HEK293 (cell line): Measurements from ENCODE around the gene ARHGAP4.
A peak's percentile ranks its signal among the peaks of the same experiment; 100 is the strongest.

Source experiments
- HOXD13 ChIP-seq: sonication (generic); formaldehyde crosslinking; IDR thresholded peaks from 2 replicates; pipeline ENCODE4 v1.8.0; 2022; ENCODE audit warnings: missing genetic modification reagents, borderline replicate concordance
- SP2 ChIP-seq: fragments of 450-650 bp; formaldehyde crosslinking; IDR thresholded peaks from 2 replicates; pipeline ENCODE4 v1.5.1; 2016; ENCODE audit warnings: missing biosample characterization, missing genetic modification characterization
- WT1 ChIP-seq: fragments of 450-650 bp; formaldehyde crosslinking; IDR thresholded peaks from 2 replicates; pipeline ENCODE4 v1.5.1; 2016; ENCODE audit warnings: missing biosample characterization, missing genetic modification characterization
- ZBTB8A ChIP-seq: fragments of 450-650 bp; formaldehyde crosslinking; IDR thresholded peaks from 2 replicates; pipeline ENCODE4 v1.5.1; 2016; ENCODE audit warnings: missing biosample characterization, missing genetic modification characterization
- ZNF114 ChIP-seq: fragments of 450-650 bp; formaldehyde crosslinking; IDR thresholded peaks from 2 replicates; pipeline ENCODE4 v1.5.0; 2017; ENCODE audit warnings: missing biosample characterization, missing genetic modification characterization
- ZNF175 ChIP-seq: fragments of 450-650 bp; formaldehyde crosslinking; IDR thresholded peaks from 2 replicates; pipeline ENCODE4 v1.5.1; 2016; ENCODE audit warnings: missing biosample characterization, missing genetic modification characterization
- ZNF274 ChIP-seq, 2 experiments: fragments of 200-500 bp in 1 of 2; fragments of 450-650 bp in 1 of 2; sonication (Bioruptor generic) in 1 of 2; formaldehyde crosslinking in 1 of 2; IDR thresholded peaks; 2 replicates each; pipeline versions ENCODE4 v1.5.1 to v1.6.1; 2014 to 2016; ENCODE audit warnings: borderline replicate concordance in 1 of 2, inconsistent platforms in 1 of 2, low read length in 1 of 2, missing biosample characterization in 1 of 2, missing genetic modification characterization in 1 of 2
- ZNF677 ChIP-seq: fragments of 450-650 bp; IDR thresholded peaks from 2 replicates; pipeline ENCODE4 v1.5.0; 2018; ENCODE audit warnings: missing biosample characterization, mild to moderate bottlenecking, missing genetic modification characterization, moderate library complexity
- ZSCAN16 ChIP-seq: fragments of 450-650 bp; formaldehyde crosslinking; IDR thresholded peaks from 2 replicates; pipeline ENCODE4 v1.5.1; 2016; ENCODE audit warnings: missing biosample characterization, missing genetic modification characterization
- TF ChIP-seq, protein P1 (sequence below): fragments of 450-650 bp; formaldehyde crosslinking; IDR thresholded peaks from 2 replicates; pipeline ENCODE4 v1.5.1; 2016; ENCODE audit warnings: missing biosample characterization, missing genetic modification characterization
- TF ChIP-seq, protein P2 (sequence below): fragments of 450-650 bp; formaldehyde crosslinking; IDR thresholded peaks from 2 replicates; pipeline ENCODE4 v1.5.1; 2016; ENCODE audit warnings: missing biosample characterization, missing genetic modification characterization
- TF ChIP-seq, protein P3 (sequence below): fragments of 450-650 bp; formaldehyde crosslinking; IDR thresholded peaks from 2 replicates; pipeline ENCODE4 v1.5.1; 2016; ENCODE audit warnings: missing biosample characterization, missing genetic modification characterization
- TF ChIP-seq, protein P4 (sequence below): sonication (generic); formaldehyde crosslinking; IDR thresholded peaks from 2 replicates; pipeline ENCODE4 v1.8.1; 2022; ENCODE audit warnings: mild to moderate bottlenecking, moderate library complexity, missing genetic modification reagents

DNA sequence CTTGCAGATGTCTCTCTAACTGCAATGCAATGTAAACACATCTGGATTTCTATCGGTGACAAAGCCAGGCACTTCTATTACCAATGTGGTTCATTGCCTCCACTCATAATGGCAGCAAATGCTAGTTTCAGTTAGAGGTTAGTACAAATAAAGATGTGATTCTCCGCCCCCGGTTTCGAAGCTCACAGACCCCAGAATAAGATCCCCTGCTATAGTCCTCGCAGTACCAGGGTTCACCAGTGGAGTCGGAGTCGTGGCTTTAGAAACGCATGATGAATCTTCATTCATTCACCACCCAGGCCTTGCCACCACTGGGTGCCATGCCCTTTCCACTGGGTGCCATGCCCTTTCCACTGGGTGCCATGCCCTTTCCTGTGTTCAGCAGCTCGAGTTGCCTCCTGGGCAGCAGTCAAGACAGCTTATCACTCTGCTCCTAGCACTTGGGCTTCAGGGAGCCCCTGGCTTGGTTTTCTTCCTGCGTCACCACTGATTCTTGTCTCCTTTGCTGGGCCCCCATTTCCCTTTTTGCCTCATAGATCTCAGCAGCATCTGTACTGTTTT lies 12.2 kb upstream of the ARHGAP4 start:
- TF ChIP-seq, protein P1, sequence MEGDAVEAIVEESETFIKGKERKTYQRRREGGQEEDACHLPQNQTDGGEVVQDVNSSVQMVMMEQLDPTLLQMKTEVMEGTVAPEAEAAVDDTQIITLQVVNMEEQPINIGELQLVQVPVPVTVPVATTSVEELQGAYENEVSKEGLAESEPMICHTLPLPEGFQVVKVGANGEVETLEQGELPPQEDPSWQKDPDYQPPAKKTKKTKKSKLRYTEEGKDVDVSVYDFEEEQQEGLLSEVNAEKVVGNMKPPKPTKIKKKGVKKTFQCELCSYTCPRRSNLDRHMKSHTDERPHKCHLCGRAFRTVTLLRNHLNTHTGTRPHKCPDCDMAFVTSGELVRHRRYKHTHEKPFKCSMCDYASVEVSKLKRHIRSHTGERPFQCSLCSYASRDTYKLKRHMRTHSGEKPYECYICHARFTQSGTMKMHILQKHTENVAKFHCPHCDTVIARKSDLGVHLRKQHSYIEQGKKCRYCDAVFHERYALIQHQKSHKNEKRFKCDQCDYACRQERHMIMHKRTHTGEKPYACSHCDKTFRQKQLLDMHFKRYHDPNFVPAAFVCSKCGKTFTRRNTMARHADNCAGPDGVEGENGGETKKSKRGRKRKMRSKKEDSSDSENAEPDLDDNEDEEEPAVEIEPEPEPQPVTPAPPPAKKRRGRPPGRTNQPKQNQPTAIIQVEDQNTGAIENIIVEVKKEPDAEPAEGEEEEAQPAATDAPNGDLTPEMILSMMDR, result no peak
- TF ChIP-seq ZNF274 (IDR thresholded peaks at IDR 0.05; ENCODE audit: low read length), result no peak
- TF ChIP-seq ZNF274 (tag by site-specific recombination; IDR thresholded peaks at IDR 0.05; ENCODE audit: borderline replicate concordance), result no peak
- TF ChIP-seq, protein P2, sequence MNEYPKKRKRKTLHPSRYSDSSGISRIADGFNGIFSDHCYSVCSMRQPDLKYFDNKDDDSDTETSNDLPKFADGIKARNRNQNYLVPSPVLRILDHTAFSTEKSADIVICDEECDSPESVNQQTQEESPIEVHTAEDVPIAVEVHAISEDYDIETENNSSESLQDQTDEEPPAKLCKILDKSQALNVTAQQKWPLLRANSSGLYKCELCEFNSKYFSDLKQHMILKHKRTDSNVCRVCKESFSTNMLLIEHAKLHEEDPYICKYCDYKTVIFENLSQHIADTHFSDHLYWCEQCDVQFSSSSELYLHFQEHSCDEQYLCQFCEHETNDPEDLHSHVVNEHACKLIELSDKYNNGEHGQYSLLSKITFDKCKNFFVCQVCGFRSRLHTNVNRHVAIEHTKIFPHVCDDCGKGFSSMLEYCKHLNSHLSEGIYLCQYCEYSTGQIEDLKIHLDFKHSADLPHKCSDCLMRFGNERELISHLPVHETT (tag by site-specific recombination), result no peak
- TF ChIP-seq, protein P3, sequence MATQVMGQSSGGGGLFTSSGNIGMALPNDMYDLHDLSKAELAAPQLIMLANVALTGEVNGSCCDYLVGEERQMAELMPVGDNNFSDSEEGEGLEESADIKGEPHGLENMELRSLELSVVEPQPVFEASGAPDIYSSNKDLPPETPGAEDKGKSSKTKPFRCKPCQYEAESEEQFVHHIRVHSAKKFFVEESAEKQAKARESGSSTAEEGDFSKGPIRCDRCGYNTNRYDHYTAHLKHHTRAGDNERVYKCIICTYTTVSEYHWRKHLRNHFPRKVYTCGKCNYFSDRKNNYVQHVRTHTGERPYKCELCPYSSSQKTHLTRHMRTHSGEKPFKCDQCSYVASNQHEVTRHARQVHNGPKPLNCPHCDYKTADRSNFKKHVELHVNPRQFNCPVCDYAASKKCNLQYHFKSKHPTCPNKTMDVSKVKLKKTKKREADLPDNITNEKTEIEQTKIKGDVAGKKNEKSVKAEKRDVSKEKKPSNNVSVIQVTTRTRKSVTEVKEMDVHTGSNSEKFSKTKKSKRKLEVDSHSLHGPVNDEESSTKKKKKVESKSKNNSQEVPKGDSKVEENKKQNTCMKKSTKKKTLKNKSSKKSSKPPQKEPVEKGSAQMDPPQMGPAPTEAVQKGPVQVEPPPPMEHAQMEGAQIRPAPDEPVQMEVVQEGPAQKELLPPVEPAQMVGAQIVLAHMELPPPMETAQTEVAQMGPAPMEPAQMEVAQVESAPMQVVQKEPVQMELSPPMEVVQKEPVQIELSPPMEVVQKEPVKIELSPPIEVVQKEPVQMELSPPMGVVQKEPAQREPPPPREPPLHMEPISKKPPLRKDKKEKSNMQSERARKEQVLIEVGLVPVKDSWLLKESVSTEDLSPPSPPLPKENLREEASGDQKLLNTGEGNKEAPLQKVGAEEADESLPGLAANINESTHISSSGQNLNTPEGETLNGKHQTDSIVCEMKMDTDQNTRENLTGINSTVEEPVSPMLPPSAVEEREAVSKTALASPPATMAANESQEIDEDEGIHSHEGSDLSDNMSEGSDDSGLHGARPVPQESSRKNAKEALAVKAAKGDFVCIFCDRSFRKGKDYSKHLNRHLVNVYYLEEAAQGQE, result no peak
- no peak for TF ChIP-seq SP2 (tag by site-specific recombination)
- TF ChIP-seq, protein P4, sequence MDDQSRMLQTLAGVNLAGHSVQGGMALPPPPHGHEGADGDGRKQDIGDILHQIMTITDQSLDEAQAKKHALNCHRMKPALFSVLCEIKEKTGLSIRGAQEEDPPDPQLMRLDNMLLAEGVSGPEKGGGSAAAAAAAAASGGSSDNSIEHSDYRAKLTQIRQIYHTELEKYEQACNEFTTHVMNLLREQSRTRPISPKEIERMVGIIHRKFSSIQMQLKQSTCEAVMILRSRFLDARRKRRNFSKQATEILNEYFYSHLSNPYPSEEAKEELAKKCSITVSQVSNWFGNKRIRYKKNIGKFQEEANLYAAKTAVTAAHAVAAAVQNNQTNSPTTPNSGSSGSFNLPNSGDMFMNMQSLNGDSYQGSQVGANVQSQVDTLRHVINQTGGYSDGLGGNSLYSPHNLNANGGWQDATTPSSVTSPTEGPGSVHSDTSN (CRISPR knock-in tag), result no peak
- TF ChIP-seq ZNF175 (tag by site-specific recombination), result no peak
- TF ChIP-seq ZNF677 (tag by site-specific recombination), result no peak
- TF ChIP-seq ZSCAN16 (tag by site-specific recombination), result no peak
- no peak for TF ChIP-seq ZBTB8A (tag by site-specific recombination)
- no peak for TF ChIP-seq ZNF114 (tag by site-specific recombination)
- 0 out of 2 replicates have a peak, but pooled peaks have one; percentile 13 for TF ChIP-seq HOXD13 (CRISPR knock-in tag)
- no peak for TF ChIP-seq WT1
